Right cardiac atrium (tissue), 5 donors: ENCODE measurements around the gene FST. TPM values are rescaled to one million over a fixed set of nuclear protein-coding genes. Genes with fewer than 3 reads are reported as not detected.

ENCODE experiments used
- polyA plus RNA-seq: library from polyadenylated mRNA; stranded (reverse); fragments of 200-250 nt; gene quantifications from one replicate; pipeline ENCODE4 v1.2.3, GENCODE V29; 2013
- total RNA-seq, 4 donors: library from RNA; stranded (reverse); fragmentation: NEBNext Ultra II Directional; extraction: Animal tissue kit (Norgen Biotek cat#: 25700); gene quantifications; one replicate each; pipeline ENCODE4 v1.2.1, GENCODE V29; 2021
- donor health status: healthy with polysubstance abuse.
- donor health status: DM: no; HTN: yes; CAD: no.
- donor health status: DM: no; HTN: no; CAD: no.
- donor health status: DM: no; HTN: yes; CAD: no; lungs with severe emphysema.
- donor health status: DM: yes; HTN: yes; CAD: no.

FST gene
- total and polyA plus RNA-seq, 5 donors, result 2.3 to 7.1 (median 3.8) TPM

Other genes with a start within 250 kb of the FST start
- 100 to 1,000 TPM; 101 to 124 (median 114) TPM for gene NDUFS4, start 80.0 kb downstream of the FST start, total RNA-seq
- 177 TPM for gene NDUFS4, start 80.0 kb downstream of the FST start, polyA plus RNA-seq